Mucosa of descending colon (tissue), 3 donors: Measurements from ENCODE around the gene IL17RC. TPM values are rescaled to one million over a fixed set of nuclear protein-coding genes. Genes with fewer than 3 reads are reported as not detected.

Experiments
- ATAC-seq: fragments of 200-7000 bp; cut with Tn5 transposase; one replicate; pipeline ENCODE4 v1.9.1; 2020; ENCODE audit warnings: mild to moderate bottlenecking, moderate library complexity
- DNase-seq, 3 donors: peaks; one replicate each; pipeline ENCODE4 v3.0.0-alpha.2; 2020
- H3K36me3 ChIP-seq: fragments of 200-600 bp; one replicate; pipeline ENCODE4 v1.8.0; 2021; ENCODE audit warnings: low read depth, mild to moderate bottlenecking
- H3K4me1 ChIP-seq: fragments of 200-600 bp; one replicate; pipeline ENCODE4 v1.8.0; 2021; ENCODE audit warnings: low read depth, mild to moderate bottlenecking
- H3K4me3 ChIP-seq: fragments of 200-600 bp; one replicate; pipeline ENCODE4 v1.8.0; 2021; ENCODE audit warnings: mild to moderate bottlenecking
- H3K9me3 ChIP-seq: fragments of 200-600 bp; one replicate; pipeline ENCODE4 v1.8.0; 2021; ENCODE audit warnings: mild to moderate bottlenecking
- intact Hi-C, 2 donors: fragments of 100-400 bp; cut with DNase I in 1 of 2; cut with micrococcal nuclease in 1 of 2; formaldehyde crosslinking; loops; one replicate each; pipeline versions ENCODE4 v1.11.0 to v1.11.1; 2022; cut with DNase I, micrococcal nuclease
- total RNA-seq, 3 donors: library from RNA; stranded (reverse); fragmentation: NEBNext Ultra II Directional in 2 of 3; extraction: Animal tissue kit (Norgen Biotek cat#: 25700) in 2 of 3; gene quantifications; one replicate each; pipeline versions ENCODE4 v1.2.1 to v1.2.4, GENCODE V29; 2021 to 2023
- TF ChIP-seq, protein P1 (sequence below): fragments of 200-600 bp; IDR thresholded peaks from one replicate; pipeline ENCODE4 v1.8.0; 2022; ENCODE audit warnings: antibody characterized with exemption, mild to moderate bottlenecking
- donor health status: DM: no; HTN: no; CAD: no; lungs with moderate emphysema.
- donor health status: DM: no; HTN: no; CAD: no.
- donor health status: DM: no; HTN: yes; CAD: no.

IL17RC gene
- total RNA-seq, 3 donors from 2014 or later: 36.1 to 45.6 (median 44.0) TPM

DNA sequence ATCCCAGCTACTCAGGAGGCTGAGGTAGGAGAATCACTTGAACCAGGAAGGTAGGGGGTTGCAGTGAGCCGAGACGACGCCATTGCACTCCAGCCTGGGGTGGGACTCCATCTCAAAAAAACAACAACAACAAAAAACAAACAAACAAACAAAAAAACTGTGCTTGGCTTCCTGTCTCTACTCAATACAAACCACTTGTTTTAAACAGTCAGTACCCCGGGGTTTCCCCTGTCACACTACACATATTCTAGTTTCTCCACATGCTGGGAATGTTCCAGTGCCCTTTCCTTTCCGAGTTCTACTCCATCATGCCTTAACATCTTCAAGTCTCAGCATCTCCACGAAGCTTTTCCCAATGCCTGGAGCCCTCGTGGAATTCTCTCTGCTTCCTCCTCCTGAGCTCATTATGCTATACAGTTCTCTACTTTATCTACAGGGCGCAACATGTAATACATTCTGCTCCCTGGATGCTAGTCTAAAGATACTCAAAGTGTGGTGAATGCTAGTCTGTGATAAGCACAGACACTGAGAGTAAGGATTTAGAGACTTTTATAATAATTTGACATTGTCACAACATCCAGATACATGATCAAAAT lies 61.9 kb downstream of the IL17RC start:
- no peak for ATAC-seq
- TF ChIP-seq, protein P1, sequence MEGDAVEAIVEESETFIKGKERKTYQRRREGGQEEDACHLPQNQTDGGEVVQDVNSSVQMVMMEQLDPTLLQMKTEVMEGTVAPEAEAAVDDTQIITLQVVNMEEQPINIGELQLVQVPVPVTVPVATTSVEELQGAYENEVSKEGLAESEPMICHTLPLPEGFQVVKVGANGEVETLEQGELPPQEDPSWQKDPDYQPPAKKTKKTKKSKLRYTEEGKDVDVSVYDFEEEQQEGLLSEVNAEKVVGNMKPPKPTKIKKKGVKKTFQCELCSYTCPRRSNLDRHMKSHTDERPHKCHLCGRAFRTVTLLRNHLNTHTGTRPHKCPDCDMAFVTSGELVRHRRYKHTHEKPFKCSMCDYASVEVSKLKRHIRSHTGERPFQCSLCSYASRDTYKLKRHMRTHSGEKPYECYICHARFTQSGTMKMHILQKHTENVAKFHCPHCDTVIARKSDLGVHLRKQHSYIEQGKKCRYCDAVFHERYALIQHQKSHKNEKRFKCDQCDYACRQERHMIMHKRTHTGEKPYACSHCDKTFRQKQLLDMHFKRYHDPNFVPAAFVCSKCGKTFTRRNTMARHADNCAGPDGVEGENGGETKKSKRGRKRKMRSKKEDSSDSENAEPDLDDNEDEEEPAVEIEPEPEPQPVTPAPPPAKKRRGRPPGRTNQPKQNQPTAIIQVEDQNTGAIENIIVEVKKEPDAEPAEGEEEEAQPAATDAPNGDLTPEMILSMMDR: no peak
- Histone ChIP-seq H3K4me3 (no peak overlapping the region), H3K4me1 (peaks cover 2% of the 10 kb centered on the region), H3K9me3 (no peaks in the 10 kb centered on the region), H3K36me3 (no peaks in the 10 kb centered on the region)
- DNase-seq: no peak
- intact Hi-C loops: no loop called here

DNA sequence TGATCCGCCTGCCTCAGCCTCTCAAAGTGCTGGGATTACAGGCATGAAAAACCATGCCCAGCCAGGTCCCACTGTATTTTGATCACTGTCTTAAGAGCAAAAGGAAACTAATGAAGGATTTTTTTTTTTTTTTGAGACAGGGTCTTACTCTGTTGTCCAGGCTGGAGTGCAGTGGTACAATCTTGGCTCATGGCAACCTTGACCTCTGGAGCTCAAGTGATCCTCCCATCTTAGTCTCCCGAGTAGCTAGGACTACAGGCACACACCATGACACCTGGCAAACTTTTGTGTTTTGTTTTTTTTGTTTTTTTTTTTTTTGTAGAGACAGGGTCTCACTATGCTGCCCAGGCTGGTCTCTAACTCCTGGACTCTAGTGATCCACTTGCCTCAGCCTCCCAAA lies 63.4 kb downstream of the IL17RC start:
- TF ChIP-seq, protein P1: no peak
- Histone ChIP-seq H3K4me1 (peaks cover 6% of the 10 kb centered on the region), H3K4me3 (no peak overlapping the region), H3K9me3 (no peaks in the 10 kb centered on the region), H3K36me3 (no peaks in the 10 kb centered on the region)
- ATAC-seq: no peak
- DNase-seq: no peak
- intact Hi-C loops: no loop called here

Other genes with a start within 250 kb of the IL17RC start
- under 1 TPM in 1 of 3 donors, not detected in 2; 0.70 TPM for gene CPNE9, start 213.3 kb upstream of the IL17RC start, total RNA-seq
- gene BRPF1, start 185.4 kb upstream of the IL17RC start, total RNA-seq: 10 to 100 TPM; 14.3 to 23.7 (median 15.6) TPM
- gene OGG1, start 167.1 kb upstream of the IL17RC start, total RNA-seq: 10 to 100 TPM; 23.3 to 33.0 (median 28.6) TPM
- gene CAMK1, start 147.2 kb upstream of the IL17RC start, total RNA-seq: 10 to 100 TPM in 2 of 3 donors, 1 to 10 TPM in 1; 5.7 to 35.8 (median 10.1) TPM
- gene TADA3, start 124.6 kb upstream of the IL17RC start, total RNA-seq: 10 to 100 TPM; 63.0 to 66.1 (median 63.2) TPM
- gene ARPC4, start 124.0 kb upstream of the IL17RC start, total RNA-seq: 100 to 1,000 TPM; 154 to 219 (median 212) TPM
- gene TTLL3, start 106.8 kb upstream of the IL17RC start, total RNA-seq: 10 to 100 TPM; 37.0 to 63.9 (median 47.7) TPM
- 10 to 100 TPM; 26.1 to 35.6 (median 28.6) TPM for gene RPUSD3, start 73.1 kb upstream of the IL17RC start, total RNA-seq
- 10 to 100 TPM; 10.4 to 49.0 (median 14.9) TPM for gene CIDEC, start 36.8 kb upstream of the IL17RC start, total RNA-seq
- 10 to 100 TPM; 29.6 to 41.5 (median 36.6) TPM for gene JAGN1, start 26.5 kb upstream of the IL17RC start, total RNA-seq
- 100 to 1,000 TPM in 1 of 3 donors, 10 to 100 TPM in 2; 41.8 to 116 (median 82.8) TPM for gene IL17RE, start 14.2 kb upstream of the IL17RC start, total RNA-seq
- gene CRELD1, start 16.7 kb downstream of the IL17RC start, total RNA-seq: 10 to 100 TPM; 16.7 to 54.1 (median 29.3) TPM
- 1 to 10 TPM; 1.0 to 1.8 (median 1.2) TPM for gene PRRT3, start 35.3 kb downstream of the IL17RC start, total RNA-seq
- 10 to 100 TPM; 61.2 to 75.5 (median 74.6) TPM for gene EMC3, start 69.7 kb downstream of the IL17RC start, total RNA-seq
- gene FANCD2, start 109.3 kb downstream of the IL17RC start, total RNA-seq: 10 to 100 TPM in 1 of 3 donors, 1 to 10 TPM in 2; 3.8 to 12.9 (median 5.4) TPM
- gene FANCD2OS, start 191.2 kb downstream of the IL17RC start, total RNA-seq: not detected
- 100 to 1,000 TPM in 1 of 3 donors, 10 to 100 TPM in 2; 71.7 to 118 (median 85.5) TPM for gene BRK1, start 198.6 kb downstream of the IL17RC start, total RNA-seq
- 10 to 100 TPM; 33.6 to 38.2 (median 36.2) TPM for gene VHL, start 224.7 kb downstream of the IL17RC start, total RNA-seq
- 1 to 10 TPM; 1.1 to 3.2 (median 2.4) TPM for gene IRAK2, start 247.8 kb downstream of the IL17RC start, total RNA-seq